IPS-20b (cell line): ENCODE measurements around the gene DIABLO.

ENCODE experiments used
- H3K27ac ChIP-seq: one replicate; pipeline ENCODE4 v1.5.1; 2013; ENCODE audit warnings: low read length
- H3K27me3 ChIP-seq: 2 replicates; pipeline ENCODE4 v1.6.1; 2013; ENCODE audit warnings: mild to moderate bottlenecking, low read length, inconsistent platforms; ENCODE audit not compliant: insufficient read depth
- H3K36me3 ChIP-seq: 2 replicates; pipeline ENCODE4 v1.6.1; 2013; ENCODE audit warnings: low read depth, mild to moderate bottlenecking, inconsistent platforms, low read length, moderate library complexity; ENCODE audit not compliant: insufficient read depth
- H3K4me1 ChIP-seq: 2 replicates; pipeline ENCODE4 v1.6.1; 2013; ENCODE audit warnings: mild to moderate bottlenecking, control low read depth, inconsistent platforms, low read length, moderate library complexity; ENCODE audit not compliant: insufficient read depth
- H3K4me3 ChIP-seq: 2 replicates; pipeline ENCODE4 v1.5.1; 2013; ENCODE audit warnings: mild to moderate bottlenecking, low read length, inconsistent platforms
- H3K9ac ChIP-seq: 2 replicates; pipeline ENCODE4 v1.6.1; 2013; ENCODE audit warnings: low read depth, mild to moderate bottlenecking, inconsistent platforms, low read length, moderate library complexity
- H3K9me3 ChIP-seq: 2 replicates; pipeline ENCODE4 v1.6.1; 2013; ENCODE audit warnings: mild to moderate bottlenecking, low read depth, low read length, inconsistent platforms; ENCODE audit not compliant: insufficient read depth

Gene DIABLO

GRCh38 chr12:122200541-122201175 is 25.2 kb downstream of the DIABLO start:
- Histone ChIP-seq H3K27ac (no peak overlapping the region), H3K9me3 (no peaks in the 10 kb centered on the region), H3K4me3 (no peak overlapping the region), H3K27me3 (peaks cover 45% of the 10 kb centered on the region), H3K9ac (no peak overlapping the region), H3K36me3 (no peaks in the 10 kb centered on the region), H3K4me1 (no peaks in the 10 kb centered on the region)

GRCh38 chr12:122199484-122200355 is 26.1 kb downstream of the DIABLO start:
- Histone ChIP-seq H3K27me3 (peaks cover 36% of the 10 kb centered on the region), H3K4me1 (no peaks in the 10 kb centered on the region), H3K9me3 (no peaks in the 10 kb centered on the region), H3K27ac (no peak overlapping the region), H3K9ac (no peak overlapping the region), H3K36me3 (no peaks in the 10 kb centered on the region), H3K4me3 (no peak overlapping the region)

- Histone ChIP-seq H3K9ac (no peak overlapping the region), H3K36me3 (no peaks in the 10 kb centered on the region), H3K4me3 (no peak overlapping the region), H3K27ac (no peak overlapping the region), H3K9me3 (no peaks in the 10 kb centered on the region), H3K27me3 (peaks cover 15% of the 10 kb centered on the region), H3K4me1 (no peaks in the 10 kb centered on the region)
Observed at GRCh38 chr12:122197612-122197966, 28.3 kb downstream of the DIABLO start.

GRCh38 chr12:122195405-122195804 is 30.4 kb downstream of the DIABLO start:
- no peaks in the 10 kb centered on the region for H3K9me3 ChIP-seq
- H3K27ac ChIP-seq = no peak overlapping the region
- H3K36me3 ChIP-seq = no peaks in the 10 kb centered on the region
- no peak overlapping the region for H3K4me3 ChIP-seq
- H3K4me1 ChIP-seq = no peaks in the 10 kb centered on the region
- H3K27me3 ChIP-seq = no peaks in the 10 kb centered on the region
- H3K9ac ChIP-seq = no peak overlapping the region

- H3K9ac ChIP-seq = no peak overlapping the region
- no peaks in the 10 kb centered on the region for H3K4me1 ChIP-seq
- no peaks in the 10 kb centered on the region for H3K36me3 ChIP-seq
- no peak overlapping the region for H3K27ac ChIP-seq
- no peaks in the 10 kb centered on the region for H3K9me3 ChIP-seq
- no peaks in the 10 kb centered on the region for H3K27me3 ChIP-seq
- no peak overlapping the region for H3K4me3 ChIP-seq
Observed at GRCh38 chr12:122194804-122195203, 31.0 kb downstream of the DIABLO start.

GRCh38 chr12:122192441-122192840 is 33.4 kb downstream of the DIABLO start:
- Histone ChIP-seq H3K9ac (no peak overlapping the region), H3K27ac (no peak overlapping the region), H3K4me1 (no peaks in the 10 kb centered on the region), H3K4me3 (no peak overlapping the region), H3K36me3 (no peaks in the 10 kb centered on the region), H3K9me3 (no peaks in the 10 kb centered on the region), H3K27me3 (no peaks in the 10 kb centered on the region)

GRCh38 chr12:122190842-122191668 is 34.8 kb downstream of the DIABLO start:
- Histone ChIP-seq H3K36me3 (no peaks in the 10 kb centered on the region), H3K27ac (no peak overlapping the region), H3K4me1 (no peaks in the 10 kb centered on the region), H3K9ac (no peak overlapping the region), H3K27me3 (no peaks in the 10 kb centered on the region), H3K9me3 (no peaks in the 10 kb centered on the region), H3K4me3 (no peak overlapping the region)

GRCh38 chr12:122189626-122190475 is 36.0 kb downstream of the DIABLO start:
- no peaks in the 10 kb centered on the region for H3K4me1 ChIP-seq
- no peak overlapping the region for H3K9ac ChIP-seq
- no peaks in the 10 kb centered on the region for H3K9me3 ChIP-seq
- no peak overlapping the region for H3K27ac ChIP-seq
- H3K4me3 ChIP-seq = no peak overlapping the region
- H3K36me3 ChIP-seq = no peaks in the 10 kb centered on the region
- peaks cover 2% of the 10 kb centered on the region; the same call in 1 of the 2 replicates for H3K27me3 ChIP-seq

GRCh38 chr12:122187466-122187865 is 38.4 kb downstream of the DIABLO start:
- H3K9ac ChIP-seq = no peak overlapping the region
- H3K9me3 ChIP-seq = no peaks in the 10 kb centered on the region
- no peak overlapping the region for H3K27ac ChIP-seq
- H3K36me3 ChIP-seq = no peaks in the 10 kb centered on the region
- no peaks in the 10 kb centered on the region for H3K4me1 ChIP-seq
- no peak overlapping the region for H3K4me3 ChIP-seq
- H3K27me3 ChIP-seq = peaks cover 25% of the 10 kb centered on the region

- Histone ChIP-seq H3K27me3 (peaks cover 25% of the 10 kb centered on the region), H3K9ac (no peak overlapping the region), H3K27ac (no peak overlapping the region), H3K36me3 (no peaks in the 10 kb centered on the region), H3K4me3 (no peak overlapping the region), H3K4me1 (no peaks in the 10 kb centered on the region), H3K9me3 (no peaks in the 10 kb centered on the region)
Observed at GRCh38 chr12:122185494-122186082, 40.3 kb downstream of the DIABLO start.

- no peak overlapping the region for H3K9ac ChIP-seq
- no peaks in the 10 kb centered on the region for H3K36me3 ChIP-seq
- no peak overlapping the region for H3K4me3 ChIP-seq
- H3K9me3 ChIP-seq = no peaks in the 10 kb centered on the region
- H3K27ac ChIP-seq = no peak overlapping the region
- H3K4me1 ChIP-seq = no peaks in the 10 kb centered on the region
- peaks cover 25% of the 10 kb centered on the region for H3K27me3 ChIP-seq
Observed at GRCh38 chr12:122185079-122185478, 40.8 kb downstream of the DIABLO start.
